Breast epithelium (tissue), 4 donors: ENCODE data around the gene ARV1. TPM values are rescaled to one million over a fixed set of nuclear protein-coding genes. Genes with fewer than 3 reads are reported as not detected.
"Not testable (repeated sequence)": the region's sequence is repeated elsewhere in the genome, so short reads cannot be mapped to it uniquely, and the experiment has no call there.

Experiments
- DNase-seq, 2 donors: peaks; one replicate each; pipeline ENCODE4 v3.0.0-alpha.2; 2019; ENCODE audit warnings: low spot score in 2 of 2
- H3K27ac ChIP-seq, 2 donors: fragments of 200-600 bp; sonication (generic) in 1 of 2; one replicate each; pipeline ENCODE4 v1.5.1; 2016 to 2019; ENCODE audit warnings: mild to moderate bottlenecking in 1 of 2
- H3K27me3 ChIP-seq, 2 donors: fragments of 200-600 bp; sonication (generic) in 1 of 2; one replicate each; pipeline versions ENCODE4 v1.5.1 to v1.6.0; 2017 to 2019; ENCODE audit warnings: control low read depth in 1 of 2, mild to moderate bottlenecking in 1 of 2
- H3K36me3 ChIP-seq: fragments of 200-600 bp; one replicate; pipeline ENCODE4 v1.5.1; 2019
- H3K4me1 ChIP-seq, 2 donors: fragments of 200-600 bp; sonication (generic); one replicate each; pipeline ENCODE4 v1.5.1; 2016 to 2019; ENCODE audit warnings: control low read depth in 1 of 2
- H3K4me3 ChIP-seq, 3 donors: fragments of 200-600 bp; sonication (generic); 1 replicate in 2 of 3; 2 replicates in 1 of 3; pipeline ENCODE4 v1.5.1; 2016 to 2019; ENCODE audit warnings: mild to moderate bottlenecking in 3 of 3, moderate library complexity in 2 of 3
- H3K9me3 ChIP-seq, 2 donors: fragments of 200-600 bp; sonication (generic) in 1 of 2; one replicate each; pipeline ENCODE4 v1.5.1; 2016 to 2019; ENCODE audit warnings: control low read depth in 1 of 2
- POLR2A ChIP-seq: fragments of 450-650 bp; IDR thresholded peaks from one replicate; pipeline ENCODE4 v1.6.1; 2016; ENCODE audit warnings: antibody characterized with exemption, mild to moderate bottlenecking, moderate library complexity
- POLR2AphosphoS5 ChIP-seq, 3 donors: sonication (generic); formaldehyde crosslinking; IDR thresholded peaks; one replicate each; pipeline ENCODE4 v1.6.1; 2017; ENCODE audit warnings: antibody characterized with exemption in 3 of 3
- intact Hi-C: fragments of 100-400 bp; cut with DNase I; formaldehyde crosslinking; loops from one replicate; pipeline ENCODE4 v1.15.1; 2023; ENCODE audit warnings: low total_unique reads
- total RNA-seq, 3 donors: library from RNA; depleted of rRNA; stranded (reverse); fragments of >200 nt; gene quantifications; one replicate each; pipeline ENCODE4 v1.1.0, GENCODE V29; 2016
- TF ChIP-seq, protein P1 (sequence below), 3 donors: fragments of 450-650 bp; IDR thresholded peaks; one replicate each; pipeline ENCODE4 v1.5.1; 2016 to 2017; ENCODE audit warnings: antibody characterized with exemption in 3 of 3, mild to moderate bottlenecking in 3 of 3, moderate library complexity in 3 of 3

Gene ARV1
- total RNA-seq, 3 donors from 2014 or later, result 20.8 to 23.0 (median 21.0) TPM

- intact Hi-C loops, result no loop called here
- Histone ChIP-seq H3K27ac (no peak overlapping the region), H3K9me3 (no peaks in the 10 kb centered on the region), H3K4me1 (no peaks in the 10 kb centered on the region), H3K36me3 (no peaks in the 10 kb centered on the region), H3K27me3 (no peaks in the 10 kb centered on the region), H3K4me3 (no peak overlapping the region)
- no peak for TF ChIP-seq POLR2AphosphoS5 (IDR thresholded peaks at IDR 0.05)
- TF ChIP-seq, protein P1, sequence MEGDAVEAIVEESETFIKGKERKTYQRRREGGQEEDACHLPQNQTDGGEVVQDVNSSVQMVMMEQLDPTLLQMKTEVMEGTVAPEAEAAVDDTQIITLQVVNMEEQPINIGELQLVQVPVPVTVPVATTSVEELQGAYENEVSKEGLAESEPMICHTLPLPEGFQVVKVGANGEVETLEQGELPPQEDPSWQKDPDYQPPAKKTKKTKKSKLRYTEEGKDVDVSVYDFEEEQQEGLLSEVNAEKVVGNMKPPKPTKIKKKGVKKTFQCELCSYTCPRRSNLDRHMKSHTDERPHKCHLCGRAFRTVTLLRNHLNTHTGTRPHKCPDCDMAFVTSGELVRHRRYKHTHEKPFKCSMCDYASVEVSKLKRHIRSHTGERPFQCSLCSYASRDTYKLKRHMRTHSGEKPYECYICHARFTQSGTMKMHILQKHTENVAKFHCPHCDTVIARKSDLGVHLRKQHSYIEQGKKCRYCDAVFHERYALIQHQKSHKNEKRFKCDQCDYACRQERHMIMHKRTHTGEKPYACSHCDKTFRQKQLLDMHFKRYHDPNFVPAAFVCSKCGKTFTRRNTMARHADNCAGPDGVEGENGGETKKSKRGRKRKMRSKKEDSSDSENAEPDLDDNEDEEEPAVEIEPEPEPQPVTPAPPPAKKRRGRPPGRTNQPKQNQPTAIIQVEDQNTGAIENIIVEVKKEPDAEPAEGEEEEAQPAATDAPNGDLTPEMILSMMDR (IDR thresholded peaks at IDR 0.05), result no peak
- no peak for TF ChIP-seq POLR2A
- no peak for DNase-seq
Measured at GRCh38 chr1:231020816-231021215, 41.9 kb downstream of the ARV1 start.

GRCh38 chr1:231021540-231022031 is 42.7 kb downstream of the ARV1 start:
- Histone ChIP-seq H3K36me3 (no peaks in the 10 kb centered on the region), H3K27ac (no peak overlapping the region), H3K27me3 (no peaks in the 10 kb centered on the region), H3K4me1 (no peaks in the 10 kb centered on the region), H3K9me3 (no peaks in the 10 kb centered on the region), H3K4me3 (no peak overlapping the region)
- TF ChIP-seq POLR2A, result no peak
- TF ChIP-seq, protein P1 (IDR thresholded peaks at IDR 0.05), result no peak
- TF ChIP-seq POLR2AphosphoS5 (IDR thresholded peaks at IDR 0.05), result no peak
- no peak for DNase-seq
- intact Hi-C loops, result no loop called here

DNA sequence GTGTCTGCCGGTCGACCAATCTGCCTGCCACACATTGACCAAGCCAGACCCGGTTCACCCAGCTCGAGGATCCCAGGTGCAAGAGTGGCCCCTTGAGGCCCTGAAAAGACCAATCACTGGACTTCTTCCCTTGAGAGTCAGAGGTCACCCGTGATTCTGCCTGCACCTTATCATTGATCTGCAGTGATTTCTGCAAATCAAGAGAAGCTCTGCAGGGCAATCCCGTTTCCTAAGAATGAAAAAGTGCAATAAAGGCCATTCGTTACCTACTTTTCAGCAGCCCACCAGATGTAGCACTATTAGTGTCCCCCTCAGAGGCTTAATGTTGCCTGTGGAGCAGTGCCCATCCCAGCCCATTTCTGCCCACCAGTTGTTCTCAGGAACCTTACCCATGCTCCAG is 43.6 kb downstream of the ARV1 start:
- H3K27ac ChIP-seq, intact Hi-C loops, DNase-seq, H3K36me3 ChIP-seq, H3K4me1 ChIP-seq, H3K27me3 ChIP-seq, H3K9me3 ChIP-seq, H3K4me3 ChIP-seq: not testable (repeated sequence)

GRCh38 chr1:231023150-231023549 is 44.3 kb downstream of the ARV1 start:
- H3K4me3 ChIP-seq, result no peak overlapping the region
- H3K4me1 ChIP-seq, result no peaks in the 10 kb centered on the region
- no peaks in the 10 kb centered on the region for H3K36me3 ChIP-seq
- no peak for TF ChIP-seq POLR2A
- no peak for TF ChIP-seq POLR2AphosphoS5 (IDR thresholded peaks at IDR 0.05)
- TF ChIP-seq, protein P1 (IDR thresholded peaks at IDR 0.05), result no peak
- H3K27ac ChIP-seq, result no peak overlapping the region
- intact Hi-C loops, result no loop called here
- no peaks in the 10 kb centered on the region for H3K9me3 ChIP-seq
- no peaks in the 10 kb centered on the region for H3K27me3 ChIP-seq
- DNase-seq, result no peak

- Histone ChIP-seq H3K4me3 (no peak overlapping the region), H3K27ac (no peak overlapping the region), H3K9me3 (no peaks in the 10 kb centered on the region), H3K4me1 (no peaks in the 10 kb centered on the region), H3K27me3 (no peaks in the 10 kb centered on the region), H3K36me3 (no peaks in the 10 kb centered on the region)
- DNase-seq, result no peak
- no peak for TF ChIP-seq POLR2A
- TF ChIP-seq, protein P1 (IDR thresholded peaks at IDR 0.05), result no peak
- no peak for TF ChIP-seq POLR2AphosphoS5 (IDR thresholded peaks at IDR 0.05)
- intact Hi-C loops, result no loop called here
Measured at GRCh38 chr1:231026576-231026975, 47.7 kb downstream of the ARV1 start.
